ENCODE results near the gene FOXP2.

FOXP2 gene

DNA sequence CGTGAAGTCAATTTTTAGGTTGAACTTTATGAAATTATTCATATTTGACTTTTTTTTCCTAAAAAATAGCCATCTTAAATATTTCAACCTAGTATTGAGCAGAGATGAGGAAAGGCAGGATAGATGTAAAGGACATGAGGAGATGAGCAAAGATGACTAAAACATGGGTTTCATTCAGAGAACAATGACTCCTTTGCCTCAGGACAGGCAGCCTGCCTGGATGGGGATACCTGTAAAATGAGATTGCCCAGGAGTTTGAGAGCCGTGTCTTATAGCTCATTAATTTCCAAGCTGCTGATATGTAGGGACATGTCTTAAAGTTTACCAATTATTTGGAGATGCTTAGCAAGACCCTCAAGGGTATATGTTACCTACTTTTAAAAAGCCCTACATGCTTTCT lies 263.5 kb downstream of the FOXP2 start:
- Histone ChIP-seq H3F3A (ENCODE audit: insufficient read depth, low read length) (no peaks in the 10 kb centered on the region), H3K27me3 (ENCODE audit: insufficient read depth, low read length) (no peaks in the 10 kb centered on the region), H3K9me3 (ENCODE audit: low read length) (no peaks in the 10 kb centered on the region), H3K27ac (ENCODE audit: low read depth, low read length, poor library complexity, severe bottlenecking) (no peak overlapping the region), H3K4me3 (ENCODE audit: low read depth, low read length, poor library complexity, severe bottlenecking) (no peak overlapping the region), H3K36me3 (ENCODE audit: insufficient read depth, low read length) (no peaks in the 10 kb centered on the region), H3K4me1 (ENCODE audit: insufficient read depth, low read length, severe bottlenecking) (no peaks in the 10 kb centered on the region), H3K9me2 (ENCODE audit: low read depth, low read length) (no peaks in the 10 kb centered on the region), H2AFZ (ENCODE audit: low read length) (no peak overlapping the region), H4K20me1 (ENCODE audit: insufficient read depth, low read length) (0 out of 2 replicates have a peak, but pooled peaks cover 4% of the 10 kb centered on the region), H3K9ac (ENCODE audit: low read length) (no peak overlapping the region), H3K79me2 (ENCODE audit: insufficient read depth, low read length) (no peaks in the 10 kb centered on the region), H3K4me2 (ENCODE audit: low read length) (no peak overlapping the region)
- no peak for TF ChIP-seq EZH2 (IDR thresholded peaks at IDR 0.05; ENCODE audit: borderline replicate concordance, low read length)
- TF ChIP-seq, protein P1, sequence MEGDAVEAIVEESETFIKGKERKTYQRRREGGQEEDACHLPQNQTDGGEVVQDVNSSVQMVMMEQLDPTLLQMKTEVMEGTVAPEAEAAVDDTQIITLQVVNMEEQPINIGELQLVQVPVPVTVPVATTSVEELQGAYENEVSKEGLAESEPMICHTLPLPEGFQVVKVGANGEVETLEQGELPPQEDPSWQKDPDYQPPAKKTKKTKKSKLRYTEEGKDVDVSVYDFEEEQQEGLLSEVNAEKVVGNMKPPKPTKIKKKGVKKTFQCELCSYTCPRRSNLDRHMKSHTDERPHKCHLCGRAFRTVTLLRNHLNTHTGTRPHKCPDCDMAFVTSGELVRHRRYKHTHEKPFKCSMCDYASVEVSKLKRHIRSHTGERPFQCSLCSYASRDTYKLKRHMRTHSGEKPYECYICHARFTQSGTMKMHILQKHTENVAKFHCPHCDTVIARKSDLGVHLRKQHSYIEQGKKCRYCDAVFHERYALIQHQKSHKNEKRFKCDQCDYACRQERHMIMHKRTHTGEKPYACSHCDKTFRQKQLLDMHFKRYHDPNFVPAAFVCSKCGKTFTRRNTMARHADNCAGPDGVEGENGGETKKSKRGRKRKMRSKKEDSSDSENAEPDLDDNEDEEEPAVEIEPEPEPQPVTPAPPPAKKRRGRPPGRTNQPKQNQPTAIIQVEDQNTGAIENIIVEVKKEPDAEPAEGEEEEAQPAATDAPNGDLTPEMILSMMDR (IDR thresholded peaks at IDR 0.05; ENCODE audit: low read length): no peak

DNA sequence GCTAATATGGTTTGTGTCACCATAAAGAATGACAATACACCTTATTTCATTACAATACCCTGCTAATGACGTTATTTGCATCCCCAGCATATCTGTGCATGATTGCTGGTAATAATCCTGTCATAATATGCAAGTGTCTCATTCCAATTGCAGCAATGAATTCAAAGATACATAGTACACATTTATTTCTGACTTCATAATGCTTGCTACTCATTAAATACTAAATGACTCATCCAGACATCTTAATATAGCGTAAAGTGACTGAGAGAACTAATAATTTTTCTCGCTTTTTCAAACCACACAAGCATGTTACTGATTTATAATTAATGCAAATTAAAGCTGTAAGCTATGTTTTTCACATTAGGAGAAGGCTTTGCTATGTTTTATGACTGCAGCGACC lies 272.6 kb downstream of the FOXP2 start:
- Histone ChIP-seq H3K4me3 (ENCODE audit: low read depth, low read length, poor library complexity, severe bottlenecking) (no peak overlapping the region), H2AFZ (ENCODE audit: low read length) (no peak overlapping the region), H3K27me3 (ENCODE audit: insufficient read depth, low read length) (no peaks in the 10 kb centered on the region), H3F3A (ENCODE audit: insufficient read depth, low read length) (no peaks in the 10 kb centered on the region), H3K36me3 (ENCODE audit: insufficient read depth, low read length) (no peaks in the 10 kb centered on the region), H4K20me1 (ENCODE audit: insufficient read depth, low read length) (no peaks in the 10 kb centered on the region), H3K4me1 (ENCODE audit: insufficient read depth, low read length, severe bottlenecking) (no peaks in the 10 kb centered on the region), H3K4me2 (ENCODE audit: low read length) (no peak overlapping the region), H3K27ac (ENCODE audit: low read depth, low read length, poor library complexity, severe bottlenecking) (no peak overlapping the region), H3K9me2 (ENCODE audit: low read depth, low read length) (no peaks in the 10 kb centered on the region), H3K9ac (ENCODE audit: low read length) (no peak overlapping the region), H3K9me3 (ENCODE audit: low read length) (no peaks in the 10 kb centered on the region), H3K79me2 (ENCODE audit: insufficient read depth, low read length) (no peaks in the 10 kb centered on the region)
- TF ChIP-seq, protein P1 (IDR thresholded peaks at IDR 0.05; ENCODE audit: low read length): no peak
- TF ChIP-seq EZH2 (IDR thresholded peaks at IDR 0.05; ENCODE audit: borderline replicate concordance, low read length): no peak

DNA sequence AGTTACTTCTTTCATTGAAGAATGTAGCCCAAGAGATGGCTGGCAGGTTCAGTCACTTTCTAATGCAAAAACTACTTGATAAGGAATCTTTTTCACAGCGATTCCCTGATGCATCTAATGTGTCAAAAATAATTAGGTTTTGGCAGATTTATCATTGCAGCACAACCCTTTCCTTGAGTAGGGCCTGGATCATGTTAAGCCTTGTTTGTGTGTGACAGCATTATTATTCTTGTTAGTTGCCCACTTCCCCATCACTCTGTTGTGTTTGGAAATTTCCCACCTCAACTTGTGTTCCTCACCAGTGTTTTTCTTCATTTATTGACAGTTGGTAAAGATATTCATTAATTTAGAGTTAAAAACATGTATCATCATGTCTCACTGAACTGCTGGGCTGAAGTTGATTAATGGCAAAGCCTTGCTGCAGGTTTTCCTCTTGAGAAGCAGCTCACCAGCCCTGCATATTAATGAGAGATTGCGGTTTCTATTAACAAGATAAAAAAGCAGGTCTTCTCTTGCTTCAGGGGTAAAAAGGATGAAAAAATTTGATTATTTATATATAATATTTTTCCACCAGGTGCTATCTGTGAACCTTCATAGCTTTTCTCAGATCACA lies 273.9 kb downstream of the FOXP2 start:
- H3K27ac ChIP-seq (ENCODE audit: low read depth, low read length, poor library complexity, severe bottlenecking): no peak overlapping the region
- no peak overlapping the region for H3K4me2 ChIP-seq (ENCODE audit: low read length)
- no peak overlapping the region for H3K4me3 ChIP-seq (ENCODE audit: low read depth, low read length, poor library complexity, severe bottlenecking)

More for the DNA sequence above, 273.9 kb downstream of the FOXP2 start:
- Histone ChIP-seq H3K36me3 (ENCODE audit: insufficient read depth, low read length) (no peaks in the 10 kb centered on the region), H3K9me3 (ENCODE audit: low read length) (no peaks in the 10 kb centered on the region), H3F3A (ENCODE audit: insufficient read depth, low read length) (no peaks in the 10 kb centered on the region), H3K9me2 (ENCODE audit: low read depth, low read length) (no peaks in the 10 kb centered on the region), H3K27me3 (ENCODE audit: insufficient read depth, low read length) (no peaks in the 10 kb centered on the region), H2AFZ (ENCODE audit: low read length) (no peak overlapping the region), H3K9ac (ENCODE audit: low read length) (no peak overlapping the region), H3K4me1 (ENCODE audit: insufficient read depth, low read length, severe bottlenecking) (no peaks in the 10 kb centered on the region), H3K79me2 (ENCODE audit: insufficient read depth, low read length) (no peaks in the 10 kb centered on the region), H4K20me1 (ENCODE audit: insufficient read depth, low read length) (no peaks in the 10 kb centered on the region)
- no peak for TF ChIP-seq EZH2 (IDR thresholded peaks at IDR 0.05; ENCODE audit: borderline replicate concordance, low read length)
- TF ChIP-seq, protein P1 (IDR thresholded peaks at IDR 0.05; ENCODE audit: low read length): no peak
